T-cell (primary cell): ENCODE data around the gene SMAD6. TPM values are rescaled to one million over a fixed set of nuclear protein-coding genes. Genes with fewer than 3 reads are reported as not detected.

Experiments used
- ATAC-seq, 4 experiments: fragments of 200-7000 bp in 3 of 4; fragments of 150-1000 bp in 1 of 4; cut with Tn5 transposase; replicated peaks in 1 of 4; 1 replicate in 3 of 4; 2 replicates in 1 of 4; pipeline ENCODE4 v1.10.0; 2021; ENCODE audit warnings: moderate library complexity in 3 of 4, mild to moderate bottlenecking in 2 of 4, moderate number of reproducible peaks in 1 of 4
- CTCF ChIA-PET, 2 donors: fragments of 300-600 bp; sonication (Branson Sonifier 250); formaldehyde crosslinking; loops; one replicate each; lab custom pipeline; 2022; ENCODE audit warnings: antibody characterized with exemption in 2 of 2; lab: Charles Lee
- POLR2A ChIA-PET, 2 donors: fragments of 300-600 bp; sonication (Branson Sonifier 250); formaldehyde crosslinking; loops; one replicate each; lab custom pipeline; 2022; ENCODE audit warnings: antibody characterized with exemption in 2 of 2; lab: Charles Lee
- DNase-seq, 35 experiments: peaks; one replicate each; pipeline versions ENCODE4 v3.0.0 to v3.0.0-alpha.2; 2013 to 2023
- H3K27ac ChIP-seq: one replicate; pipeline ENCODE4 v1.5.1; 2013; ENCODE audit warnings: low read length
- H3K27me3 ChIP-seq, 2 experiments: replicated peaks in 1 of 2; 1 replicate in 1 of 2; 2 replicates in 1 of 2; pipeline versions ENCODE4 v1.6.1 to v1.7.0; 2013; ENCODE audit warnings: low read length in 1 of 2, mixed read lengths in 1 of 2; ENCODE audit not compliant: control insufficient read depth in 2 of 2, insufficient read depth in 2 of 2; ENCODE audit errors: extremely low read depth in 1 of 2
- H3K36me3 ChIP-seq, 2 donors: 1 replicate in 1 of 2; 2 replicates in 1 of 2; pipeline versions ENCODE4 v1.6.1 to v1.7.0; 2013; ENCODE audit warnings: low read length in 1 of 2; ENCODE audit not compliant: control insufficient read depth in 2 of 2, insufficient read depth in 1 of 2; ENCODE audit errors: extremely low read depth in 1 of 2
- H3K4me1 ChIP-seq, 2 experiments: 1 replicate in 1 of 2; 2 replicates in 1 of 2; pipeline versions ENCODE4 v1.6.1 to v1.7.0; 2013; ENCODE audit warnings: low read length in 2 of 2, mixed read lengths in 1 of 2; ENCODE audit not compliant: insufficient read depth in 2 of 2, control insufficient read depth in 1 of 2; ENCODE audit errors: extremely low read depth in 1 of 2
- H3K4me3 ChIP-seq, 2 donors: 1 replicate in 1 of 2; 2 replicates in 1 of 2; pipeline versions ENCODE4 v1.5.1 to v1.7.0; 2013; ENCODE audit warnings: mild to moderate bottlenecking in 2 of 2, low read length in 1 of 2, moderate library complexity in 1 of 2; ENCODE audit not compliant: control insufficient read depth in 1 of 2; ENCODE audit errors: extremely low read depth in 1 of 2
- H3K9me3 ChIP-seq: 2 replicates; pipeline ENCODE4 v1.7.0; 2013
- H3K27ac Mint-ChIP-seq, 2 donors: one replicate each; pipeline ENCODE4 v1.8.0; 2020 to 2021; ENCODE audit warnings: mild to moderate bottlenecking in 2 of 2, mixed read lengths in 2 of 2
- H3K27me3 Mint-ChIP-seq, 2 donors: one replicate each; pipeline ENCODE4 v1.8.0; 2021 to 2022; ENCODE audit warnings: mixed read lengths in 2 of 2
- H3K36me3 Mint-ChIP-seq: one replicate; pipeline ENCODE4 v1.8.0; 2021; ENCODE audit warnings: mixed read lengths
- H3K4me1 Mint-ChIP-seq, 3 donors: one replicate each; pipeline ENCODE4 v1.8.0; 2020 to 2022; ENCODE audit warnings: mixed read lengths in 3 of 3, mild to moderate bottlenecking in 1 of 3
- H3K4me3 Mint-ChIP-seq, 3 donors: one replicate each; pipeline ENCODE4 v1.8.0; 2020 to 2022; ENCODE audit warnings: mild to moderate bottlenecking in 3 of 3, mixed read lengths in 3 of 3, moderate library complexity in 3 of 3
- H3K9me3 Mint-ChIP-seq, 3 donors: one replicate each; pipeline ENCODE4 v1.8.0; 2020 to 2022; ENCODE audit warnings: mixed read lengths in 3 of 3
- WGBS: methylation state at CpG from one replicate; pipeline ENCODE4 v1.1.5; 2013; ENCODE audit warnings: missing lambda C conversion rate; ENCODE audit not compliant: insufficient coverage; 5-methylcytosine and 5-hydroxymethylcytosine counted together
- total RNA-seq, 35 experiments: library from RNA in 6 of 35; stranded (reverse) in 6 of 35; fragments of 120-200 nt in 1 of 35; gene quantifications; one replicate each; pipeline versions ENCODE4 v1.2.1 to v1.2.4 and lab custom pipeline; 2013 to 2026

Gene SMAD6
- total RNA-seq, 5 donors from 2014 or later (not counting 1 experiment from before 2014, with no cell fraction given), result 0.13 to 0.55 (median 0.33) TPM

DNA sequence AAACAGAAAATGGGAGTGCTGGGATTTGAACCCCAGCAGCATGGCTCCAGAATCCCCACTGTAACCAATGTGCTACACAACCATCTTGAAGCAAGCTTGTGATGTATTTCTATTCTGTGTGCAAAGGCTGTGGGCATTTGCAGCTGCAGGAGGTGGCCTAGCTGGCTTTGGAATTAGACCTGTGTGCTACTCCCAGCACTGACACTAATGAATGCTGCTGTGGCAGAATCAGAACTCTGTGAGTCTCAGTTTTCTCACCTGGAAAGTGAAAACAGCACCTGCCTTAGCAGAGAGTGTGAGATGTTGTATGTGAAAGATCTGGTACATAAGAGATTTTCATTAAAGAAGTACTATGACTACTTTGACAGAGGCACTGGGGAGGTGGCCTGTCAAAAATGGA lies 21.5 kb upstream of the SMAD6 start:
- peaks cover 0 to 4% of the 10 kb centered on the region in 2 donors for H3K36me3 ChIP-seq
- DNase-seq (no peak), ATAC-seq (no peak)
- ChIA-PET POLR2A (no interaction called here), CTCF (no interaction called here)
- Mint-ChIP-seq H3K36me3 (no peaks in the 10 kb centered on the region), H3K27me3 (no peaks in the 10 kb centered on the region), H3K4me3 (no peak overlapping the region), H3K4me1 (peaks cover 1 to 2% (median 2%) of the 10 kb centered on the region in 3 donors), H3K9me3 (peaks cover 5 to 9% (median 7%) of the 10 kb centered on the region in 3 donors), H3K27ac (no peak overlapping the region)
- H3K4me3 ChIP-seq, result no peak overlapping the region
- H3K27ac ChIP-seq, result no peak overlapping the region
- H3K27me3 ChIP-seq, result no peaks in the 10 kb centered on the region
- H3K4me1 ChIP-seq, result no peaks in the 10 kb centered on the region
- no peaks in the 10 kb centered on the region for H3K9me3 ChIP-seq

DNA sequence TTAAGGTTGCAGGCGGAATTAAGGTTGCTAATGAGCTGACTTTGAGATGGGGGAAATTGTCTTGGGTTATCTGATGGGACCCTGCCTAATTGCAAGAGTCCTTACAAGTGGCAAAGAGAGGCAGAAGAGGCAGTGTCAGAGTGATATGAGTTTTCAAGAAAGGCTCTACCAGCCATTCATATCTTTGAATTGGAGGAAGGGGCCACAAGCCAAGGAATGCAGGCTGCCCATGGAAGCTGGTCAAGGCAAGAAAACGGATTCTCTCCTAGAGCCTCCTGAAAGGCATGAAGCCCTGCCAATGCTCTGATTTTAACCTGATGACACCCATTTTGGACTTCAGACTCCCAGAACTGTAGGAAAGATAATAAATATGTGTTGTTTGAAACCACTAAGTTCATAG lies 20.6 kb upstream of the SMAD6 start:
- Mint-ChIP-seq H3K36me3 (no peaks in the 10 kb centered on the region), H3K27me3 (no peaks in the 10 kb centered on the region), H3K27ac (no peak overlapping the region), H3K4me3 (no peak overlapping the region), H3K4me1 (no peaks in the 10 kb centered on the region), H3K9me3 (peaks cover 5 to 9% (median 7%) of the 10 kb centered on the region in 3 donors)
- H3K27me3 ChIP-seq, result no peaks in the 10 kb centered on the region
- peaks cover 0 to 4% of the 10 kb centered on the region in 2 donors for H3K36me3 ChIP-seq
- no peak overlapping the region for H3K27ac ChIP-seq
- CTCF ChIA-PET, result no interaction called here
- ATAC-seq (no peak), DNase-seq (no peak)
- no peaks in the 10 kb centered on the region for H3K4me1 ChIP-seq
- WGBS, result 92% methylated on average over 2 of the region's 2 CpGs
- H3K4me3 ChIP-seq, result no peak overlapping the region
- H3K9me3 ChIP-seq, result no peaks in the 10 kb centered on the region
- POLR2A ChIA-PET, result no interaction called here

DNA sequence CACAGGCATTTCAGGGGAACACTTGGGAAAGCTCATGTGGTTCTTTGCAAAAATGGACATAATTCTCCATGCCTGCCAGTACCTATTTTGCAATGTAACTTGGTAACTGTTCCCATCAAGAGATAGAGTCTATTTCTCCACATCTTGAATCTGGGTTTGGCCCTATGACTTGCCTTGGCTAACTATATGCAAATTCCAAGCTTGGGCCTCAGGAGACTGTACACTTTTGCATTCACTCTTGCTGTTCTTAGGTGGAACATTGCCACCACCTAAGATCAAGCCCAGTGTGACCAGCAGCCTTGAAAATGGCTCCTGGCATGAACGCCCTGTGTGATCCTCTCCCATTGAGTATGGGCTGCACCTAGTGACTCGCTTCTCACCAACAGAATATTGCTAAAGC lies 19.8 kb upstream of the SMAD6 start:
- Mint-ChIP-seq H3K4me1 (no peaks in the 10 kb centered on the region), H3K9me3 (peaks cover 5 to 9% (median 7%) of the 10 kb centered on the region in 3 donors), H3K36me3 (no peaks in the 10 kb centered on the region), H3K27me3 (no peaks in the 10 kb centered on the region), H3K4me3 (no peak overlapping the region), H3K27ac (no peak overlapping the region)
- WGBS, result 80% methylated on average over 1 of the region's 2 CpGs
- POLR2A ChIA-PET, result no interaction called here
- no peaks in the 10 kb centered on the region for H3K4me1 ChIP-seq
- H3K9me3 ChIP-seq, result no peaks in the 10 kb centered on the region
- DNase-seq (no peak), ATAC-seq (no peak)
- H3K27ac ChIP-seq, result no peak overlapping the region
- CTCF ChIA-PET, result no interaction called here
- no peaks in the 10 kb centered on the region for H3K27me3 ChIP-seq
- H3K4me3 ChIP-seq, result no peak overlapping the region
- peaks cover 0 to 4% of the 10 kb centered on the region in 2 donors for H3K36me3 ChIP-seq

DNA sequence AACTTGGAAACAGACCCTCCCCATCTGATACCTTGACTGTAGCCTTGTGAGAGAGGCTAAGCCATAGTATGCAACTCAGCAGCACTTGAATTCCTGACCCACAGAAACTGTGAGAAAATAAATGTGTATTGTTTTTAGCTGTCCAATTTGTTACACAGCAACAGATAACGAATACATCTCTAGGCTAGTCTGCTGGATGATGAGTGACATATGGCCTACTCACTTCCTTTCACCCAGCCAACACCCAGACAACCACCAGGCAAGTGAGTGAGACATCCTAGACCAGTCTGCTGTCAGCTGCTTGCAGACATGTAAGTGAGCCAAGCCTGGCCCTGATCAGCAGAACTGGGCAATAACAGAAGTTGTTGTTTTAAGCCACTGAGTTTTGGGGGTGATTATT lies 19.2 kb upstream of the SMAD6 start:
- ChIA-PET CTCF (no interaction called here), POLR2A (no interaction called here)
- Histone ChIP-seq H3K9me3 (no peaks in the 10 kb centered on the region), H3K27ac (no peak overlapping the region), H3K4me1 (no peaks in the 10 kb centered on the region), H3K4me3 (no peak overlapping the region), H3K36me3 (peaks cover 0 to 4% of the 10 kb centered on the region in 2 donors), H3K27me3 (no peaks in the 10 kb centered on the region)
- Mint-ChIP-seq H3K27me3 (no peaks in the 10 kb centered on the region), H3K27ac (no peak overlapping the region), H3K36me3 (no peaks in the 10 kb centered on the region), H3K4me3 (no peak overlapping the region), H3K9me3 (peaks cover 5 to 9% (median 7%) of the 10 kb centered on the region in 3 donors), H3K4me1 (no peaks in the 10 kb centered on the region)
- no CpG with 5 or more reads among the region's 1 CpG for WGBS
- DNase-seq (no peak), ATAC-seq (peak in 2 of 4 experiments; percentile 40 to 45)

- no peak for DNase-seq
- H3K4me3 ChIP-seq, result no peak overlapping the region
- no peaks in the 10 kb centered on the region for H3K27me3 ChIP-seq
- H3K9me3 ChIP-seq, result no peaks in the 10 kb centered on the region
- no peak overlapping the region for H3K27ac ChIP-seq
- Mint-ChIP-seq H3K4me1 (no peaks in the 10 kb centered on the region), H3K36me3 (no peaks in the 10 kb centered on the region), H3K27me3 (no peaks in the 10 kb centered on the region), H3K4me3 (no peak overlapping the region), H3K27ac (no peak overlapping the region), H3K9me3 (peaks cover 5 to 9% (median 7%) of the 10 kb centered on the region in 3 donors)
- ChIA-PET CTCF (no interaction called here), POLR2A (no interaction called here)
- ATAC-seq, result no peak
- no peaks in the 10 kb centered on the region for H3K4me1 ChIP-seq
- peaks cover 0 to 4% of the 10 kb centered on the region in 2 donors for H3K36me3 ChIP-seq
Observed at GRCh38 chr15:66684136-66684681, 17.8 kb upstream of the SMAD6 start.

DNA sequence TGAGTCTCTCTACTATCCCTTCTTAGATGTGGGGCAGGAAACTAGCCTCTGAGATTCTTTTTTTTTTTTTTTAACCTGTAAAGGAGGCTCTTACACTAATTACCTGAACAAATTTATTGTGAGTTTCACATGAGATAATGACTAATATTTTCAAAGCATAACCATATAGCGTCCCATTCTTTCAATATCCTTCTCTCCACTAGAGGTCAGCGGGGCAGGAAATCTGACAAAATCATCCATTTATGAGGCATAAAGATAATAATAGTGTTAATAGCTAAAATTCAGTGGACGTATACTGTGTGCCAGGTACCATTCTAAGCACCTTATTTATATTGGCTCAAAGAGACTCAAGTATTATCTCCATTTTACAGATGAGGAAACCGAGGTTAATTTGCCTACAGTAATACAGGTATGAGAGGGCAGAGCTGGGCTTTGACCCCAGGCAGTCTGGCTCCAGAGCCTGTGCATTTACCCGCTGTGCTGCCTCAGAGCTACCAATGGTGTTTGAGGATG lies 16.3 kb upstream of the SMAD6 start:
- H3K27me3 Mint-ChIP-seq, result no peaks in the 10 kb centered on the region
- no peaks in the 10 kb centered on the region for H3K9me3 ChIP-seq
- no peaks in the 10 kb centered on the region for H3K4me1 ChIP-seq
- WGBS, result 100% methylated on average over 1 of the region's 5 CpGs
- POLR2A ChIA-PET, result no interaction called here
- H3K36me3 ChIP-seq, result peaks cover 0 to 4% of the 10 kb centered on the region in 2 donors
- H3K4me3 Mint-ChIP-seq, result no peak overlapping the region
- CTCF ChIA-PET, result no interaction called here
- H3K27ac Mint-ChIP-seq, result no peak overlapping the region
- peaks cover 5 to 9% (median 7%) of the 10 kb centered on the region in 3 donors for H3K9me3 Mint-ChIP-seq
- DNase-seq (no peak), ATAC-seq (no peak)
- no peaks in the 10 kb centered on the region for H3K27me3 ChIP-seq
- H3K4me1 Mint-ChIP-seq, result peaks cover 0 to 4% (median 0%) of the 10 kb centered on the region in 3 donors
- H3K27ac ChIP-seq, result no peak overlapping the region
- no peak overlapping the region for H3K4me3 ChIP-seq
- H3K36me3 Mint-ChIP-seq, result no peaks in the 10 kb centered on the region
